ENCODE measurements around the gene RNF157. TPM values are rescaled to one million over a fixed set of nuclear protein-coding genes. Genes with fewer than 3 reads are reported as not detected.

RNF157 gene
- total and polyA plus RNA-seq, 9 of the 15 experiments (the other 6 are each of a cell fraction or from before 2014, with no cell fraction given), result 8.1 to 31.7 (median 20.8) TPM

DNA sequence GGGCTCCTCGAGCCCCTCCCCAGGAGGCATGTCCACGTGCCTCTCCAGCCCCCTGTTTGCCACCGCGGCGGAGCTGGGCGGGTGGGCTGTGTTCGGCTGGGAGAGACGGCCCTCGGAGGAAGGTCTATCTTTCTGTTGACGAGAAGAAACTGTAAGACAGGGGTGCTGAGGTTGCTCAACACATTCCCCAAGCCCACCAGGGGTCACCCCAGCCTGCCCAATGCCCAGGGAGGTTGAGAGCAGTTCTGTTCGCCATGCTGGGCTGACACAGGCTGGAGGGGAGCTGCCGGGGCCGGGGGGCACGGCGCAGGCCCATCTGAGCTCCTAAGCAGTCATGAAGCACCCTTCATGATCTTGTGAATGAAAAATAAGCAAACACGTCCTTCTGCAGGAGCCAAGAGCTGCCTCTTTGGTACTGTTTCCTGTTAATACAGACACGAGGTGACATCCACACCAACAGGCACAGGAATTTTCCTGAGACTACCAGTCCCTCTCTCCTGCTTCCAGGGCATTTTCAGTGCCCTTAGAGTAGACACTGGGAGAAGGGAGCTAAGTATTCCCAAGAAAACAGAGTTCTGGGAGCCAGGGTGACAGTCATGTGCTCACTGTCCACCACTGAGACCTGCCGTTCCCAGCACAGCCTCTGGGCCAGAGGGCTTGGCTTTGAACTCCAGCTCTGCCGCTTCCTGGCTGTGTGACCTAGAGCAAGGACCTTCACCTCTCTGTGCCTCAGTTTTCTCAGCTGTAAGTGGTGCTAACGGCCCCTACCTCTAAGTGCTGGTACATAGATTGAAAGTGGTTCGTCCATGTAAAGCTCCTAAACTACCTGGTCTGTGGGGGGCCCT lies 34.0 kb upstream of the RNF157 start (continued):
- TF ChIP-seq, protein P1, sequence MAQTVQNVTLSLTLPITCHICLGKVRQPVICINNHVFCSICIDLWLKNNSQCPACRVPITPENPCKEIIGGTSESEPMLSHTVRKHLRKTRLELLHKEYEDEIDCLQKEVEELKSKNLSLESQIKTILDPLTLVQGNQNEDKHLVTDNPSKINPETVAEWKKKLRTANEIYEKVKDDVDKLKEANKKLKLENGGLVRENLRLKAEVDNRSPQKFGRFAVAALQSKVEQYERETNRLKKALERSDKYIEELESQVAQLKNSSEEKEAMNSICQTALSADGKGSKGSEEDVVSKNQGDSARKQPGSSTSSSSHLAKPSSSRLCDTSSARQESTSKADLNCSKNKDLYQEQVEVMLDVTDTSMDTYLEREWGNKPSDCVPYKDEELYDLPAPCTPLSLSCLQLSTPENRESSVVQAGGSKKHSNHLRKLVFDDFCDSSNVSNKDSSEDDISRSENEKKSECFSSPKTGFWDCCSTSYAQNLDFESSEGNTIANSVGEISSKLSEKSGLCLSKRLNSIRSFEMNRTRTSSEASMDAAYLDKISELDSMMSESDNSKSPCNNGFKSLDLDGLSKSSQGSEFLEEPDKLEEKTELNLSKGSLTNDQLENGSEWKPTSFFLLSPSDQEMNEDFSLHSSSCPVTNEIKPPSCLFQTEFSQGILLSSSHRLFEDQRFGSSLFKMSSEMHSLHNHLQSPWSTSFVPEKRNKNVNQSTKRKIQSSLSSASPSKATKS (CRISPR knock-in tag; IDR thresholded peaks at IDR 0.05), result no peak
- no peak for TF ChIP-seq SNIP1 (IDR thresholded peaks at IDR 0.05; ENCODE audit: low read depth)
- TF ChIP-seq ZNF280B (CRISPR knock-in tag; IDR thresholded peaks at IDR 0.05), result no peak
- no peak for TF ChIP-seq RBM34 (IDR thresholded peaks at IDR 0.05; ENCODE audit: borderline replicate concordance, insufficient read depth, low read length)
- no peak for TF ChIP-seq THAP12 (CRISPR knock-in tag; IDR thresholded peaks at IDR 0.05)
- TF ChIP-seq SRSF9 (IDR thresholded peaks at IDR 0.05; ENCODE audit: borderline replicate concordance, low read depth, low read length), result no peak
- no peak for TF ChIP-seq CEBPB (tag; IDR thresholded peaks at IDR 0.05)
- no peak for TF ChIP-seq PTRF (tag; IDR thresholded peaks at IDR 0.05)
- TF ChIP-seq IRF2 (CRISPR knock-in tag; IDR thresholded peaks at IDR 0.05), result no peak
- TF ChIP-seq NUFIP1 (IDR thresholded peaks at IDR 0.05; ENCODE audit: partially characterized antibody), result no peak
- peak; percentile 56 for TF ChIP-seq BCOR (IDR thresholded peaks at IDR 0.05)
- no peak for TF ChIP-seq POU5F1 (IDR thresholded peaks at IDR 0.05; ENCODE audit: borderline replicate concordance, low read depth, low read length, partially characterized antibody)
- TF ChIP-seq POLR2A (conservative IDR thresholded peaks at IDR 0.05), result no peak
- TF ChIP-seq ZBTB17 (CRISPR knock-in tag; IDR thresholded peaks at IDR 0.05), result no peak
- TF ChIP-seq NFATC3 (IDR thresholded peaks at IDR 0.05), result no peak
- TF ChIP-seq USF2 (CRISPR knock-in tag; IDR thresholded peaks at IDR 0.05), result no peak
- TF ChIP-seq, protein P2, sequence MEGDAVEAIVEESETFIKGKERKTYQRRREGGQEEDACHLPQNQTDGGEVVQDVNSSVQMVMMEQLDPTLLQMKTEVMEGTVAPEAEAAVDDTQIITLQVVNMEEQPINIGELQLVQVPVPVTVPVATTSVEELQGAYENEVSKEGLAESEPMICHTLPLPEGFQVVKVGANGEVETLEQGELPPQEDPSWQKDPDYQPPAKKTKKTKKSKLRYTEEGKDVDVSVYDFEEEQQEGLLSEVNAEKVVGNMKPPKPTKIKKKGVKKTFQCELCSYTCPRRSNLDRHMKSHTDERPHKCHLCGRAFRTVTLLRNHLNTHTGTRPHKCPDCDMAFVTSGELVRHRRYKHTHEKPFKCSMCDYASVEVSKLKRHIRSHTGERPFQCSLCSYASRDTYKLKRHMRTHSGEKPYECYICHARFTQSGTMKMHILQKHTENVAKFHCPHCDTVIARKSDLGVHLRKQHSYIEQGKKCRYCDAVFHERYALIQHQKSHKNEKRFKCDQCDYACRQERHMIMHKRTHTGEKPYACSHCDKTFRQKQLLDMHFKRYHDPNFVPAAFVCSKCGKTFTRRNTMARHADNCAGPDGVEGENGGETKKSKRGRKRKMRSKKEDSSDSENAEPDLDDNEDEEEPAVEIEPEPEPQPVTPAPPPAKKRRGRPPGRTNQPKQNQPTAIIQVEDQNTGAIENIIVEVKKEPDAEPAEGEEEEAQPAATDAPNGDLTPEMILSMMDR (IDR thresholded peaks at IDR 0.05 in 2 of 3, conservative IDR thresholded peaks at IDR 0.05 in 1 of 3; ENCODE audit: insufficient read depth in 2 of 3, low read depth in 1 of 3, low read length in 3 of 3), result no peak
